NCI-H510A treated with DMSO at 0.1 percent for 48 hours (cell line): ENCODE data around the gene BMP2K.

Source experiments
- DNase-seq: peaks from one replicate; lab custom pipeline; 2025; lab: John Stamatoyannopoulos, UW

The BMP2K gene

DNA sequence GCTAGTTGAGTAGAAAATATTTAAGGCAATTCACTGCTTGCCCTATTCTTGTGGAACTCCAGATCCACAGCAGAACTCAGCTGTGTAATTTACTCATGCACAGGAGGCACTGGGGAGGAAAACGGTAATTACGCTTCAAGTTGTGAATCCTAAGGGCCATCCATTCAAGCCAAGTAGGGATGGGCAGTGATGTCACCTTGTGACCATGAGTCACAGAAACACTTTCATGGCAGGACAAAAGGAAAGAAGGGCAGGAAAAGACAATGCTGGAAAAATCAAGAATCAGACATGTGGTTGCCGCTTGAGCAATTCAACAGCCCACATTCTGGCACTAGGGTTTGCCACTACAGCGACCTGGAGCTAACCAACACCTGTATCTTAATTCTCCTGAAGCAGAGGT, 161.7 kb downstream of the BMP2K start:
- no peak for DNase-seq

DNA sequence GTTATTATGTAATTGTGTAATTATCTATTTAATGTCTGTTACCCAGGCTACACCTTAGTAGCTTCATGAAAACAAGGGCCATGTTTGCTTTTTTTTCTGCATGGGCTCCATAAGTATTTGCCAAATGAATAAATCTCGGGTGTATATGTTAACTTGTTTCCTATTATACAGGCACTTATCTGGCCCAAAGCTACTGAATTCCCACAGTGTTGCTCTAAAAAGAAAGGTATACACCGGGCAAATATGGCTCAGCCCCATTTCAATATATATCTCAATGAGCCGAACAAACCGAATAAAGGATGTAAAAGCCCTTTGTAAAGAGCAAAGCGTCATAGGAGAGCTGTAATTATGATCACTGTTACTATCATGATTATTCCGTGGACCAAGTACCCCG, 162.3 kb downstream of the BMP2K start:
- no peak for DNase-seq

DNA sequence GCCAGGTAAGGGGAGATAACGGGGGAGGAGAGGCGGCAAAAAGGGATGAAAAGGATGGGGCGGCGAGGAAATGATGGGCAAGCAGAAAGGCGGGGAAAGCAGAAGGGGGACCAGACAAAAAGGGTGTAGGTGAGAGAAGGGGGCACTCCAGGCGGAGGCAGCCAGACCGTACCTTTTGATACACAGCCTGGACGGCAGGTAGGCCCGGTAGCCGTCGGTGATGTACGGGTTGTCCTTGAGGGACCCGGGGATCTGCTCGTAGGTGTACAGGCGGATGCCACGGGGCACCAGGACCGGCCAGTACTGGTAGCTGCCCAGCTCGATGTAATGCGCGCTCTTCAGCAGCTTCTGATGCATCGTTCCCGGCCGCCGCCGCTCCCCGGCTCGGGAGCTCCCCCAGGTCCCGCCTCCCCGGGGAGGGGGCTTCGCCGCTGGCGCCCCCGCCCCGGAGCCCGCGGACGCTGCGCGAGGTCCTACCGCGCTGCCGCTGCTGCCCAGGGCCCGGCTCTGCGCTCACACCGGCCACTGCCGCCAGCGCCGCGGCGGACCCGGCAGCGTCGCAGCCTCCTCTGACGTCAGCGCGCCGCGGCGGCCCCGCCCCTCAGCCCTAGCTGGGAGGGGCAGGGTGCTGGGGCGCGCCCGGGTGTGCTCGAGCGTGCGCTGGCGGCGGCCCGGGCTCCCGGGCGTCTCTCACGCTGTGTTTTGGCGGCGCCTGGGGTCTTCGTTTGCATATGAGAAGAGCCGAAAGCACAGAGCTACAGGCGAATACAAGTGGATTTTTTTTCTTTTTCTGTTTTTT, 162.9 kb downstream of the BMP2K start, which contains the start of gene PAQR3:
Gene PAQR3, minus strand, starts transcription at position 571 of the 799 bp plus-strand sequence. Its CDS starts 214 bp downstream, at position 357.
- peak; percentile 82 for DNase-seq

DNA sequence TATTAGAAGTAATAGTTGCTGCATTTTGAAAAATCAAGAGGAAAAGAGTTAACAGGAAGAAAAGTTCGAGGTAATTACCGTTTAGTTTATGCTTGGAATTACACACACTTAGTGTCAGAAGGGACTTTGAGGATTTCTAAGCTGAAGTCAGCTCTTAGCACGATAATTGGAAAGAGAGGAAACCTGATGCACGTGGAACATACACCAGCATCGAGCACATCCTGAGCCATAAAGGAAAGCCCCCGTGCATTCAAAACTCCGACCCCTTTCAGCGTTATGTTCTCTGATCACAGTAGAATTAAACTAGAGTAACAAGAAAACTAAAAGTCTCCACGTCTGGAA, 163.5 kb downstream of the BMP2K start:
- DNase-seq = peak; percentile 82

DNA sequence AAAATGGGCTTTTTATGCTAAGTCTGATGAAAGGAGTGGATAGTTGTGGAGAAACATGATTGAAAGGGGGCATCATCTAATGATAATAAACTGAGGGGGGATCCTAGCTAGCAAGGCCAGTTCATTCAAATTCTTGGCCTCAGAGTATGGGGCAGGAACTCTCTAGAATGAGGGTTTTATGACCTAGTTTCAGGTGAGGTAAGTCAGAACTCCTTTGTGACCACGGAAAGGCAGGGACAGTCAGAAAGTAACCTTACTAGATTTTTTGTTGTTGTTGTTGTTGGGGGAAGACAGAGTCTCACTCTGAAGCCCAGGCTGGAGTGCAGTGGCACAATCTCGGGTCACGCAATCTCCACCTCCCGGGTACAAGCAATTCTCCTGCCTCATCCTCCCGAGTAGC, 164.6 kb downstream of the BMP2K start:
- no peak for DNase-seq

DNA sequence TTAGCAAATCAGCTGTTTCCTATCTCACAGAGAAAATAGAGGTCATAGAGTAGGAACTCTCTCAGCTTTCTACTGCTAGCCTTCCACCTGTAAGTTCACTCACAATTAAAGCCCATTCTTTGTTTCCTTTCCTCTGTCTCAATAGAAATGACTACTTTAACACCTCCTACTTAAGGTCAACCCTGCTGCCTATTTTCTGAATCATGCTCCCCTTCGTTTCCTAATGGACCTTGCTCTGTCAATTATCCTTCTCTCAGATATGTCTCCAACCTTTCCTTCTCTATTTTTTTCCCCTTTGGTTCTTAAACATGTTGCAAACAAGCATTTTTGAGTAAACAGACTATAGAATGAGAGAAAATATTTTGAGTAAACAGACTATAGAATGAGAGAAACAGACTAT, 168.2 kb downstream of the BMP2K start:
- no peak for DNase-seq

DNA sequence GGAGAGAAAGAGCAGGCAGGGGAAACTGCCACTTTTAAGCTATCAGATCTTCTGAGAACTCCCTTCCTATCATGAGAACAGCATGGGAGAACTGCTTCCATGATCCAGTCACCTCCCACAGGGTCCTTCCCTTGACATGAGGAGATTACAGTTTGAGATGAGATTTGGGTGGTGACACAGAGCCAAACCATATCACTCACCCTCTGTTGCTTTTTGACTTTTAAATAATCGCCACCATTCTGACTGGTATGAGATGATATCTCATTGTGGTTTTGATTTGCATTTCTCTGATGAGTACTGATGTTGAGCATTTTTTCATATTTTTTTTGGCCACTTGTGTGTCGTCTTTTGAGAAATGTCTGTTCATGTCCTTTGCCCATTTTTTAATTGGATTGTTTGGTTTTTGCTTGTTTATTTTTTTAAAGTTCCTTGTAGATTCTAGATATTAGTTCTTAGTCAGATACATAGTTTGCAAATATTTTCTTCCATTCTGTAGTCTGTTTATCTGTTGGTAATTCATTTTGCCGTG, 169.6 kb downstream of the BMP2K start:
- no peak for DNase-seq

DNA sequence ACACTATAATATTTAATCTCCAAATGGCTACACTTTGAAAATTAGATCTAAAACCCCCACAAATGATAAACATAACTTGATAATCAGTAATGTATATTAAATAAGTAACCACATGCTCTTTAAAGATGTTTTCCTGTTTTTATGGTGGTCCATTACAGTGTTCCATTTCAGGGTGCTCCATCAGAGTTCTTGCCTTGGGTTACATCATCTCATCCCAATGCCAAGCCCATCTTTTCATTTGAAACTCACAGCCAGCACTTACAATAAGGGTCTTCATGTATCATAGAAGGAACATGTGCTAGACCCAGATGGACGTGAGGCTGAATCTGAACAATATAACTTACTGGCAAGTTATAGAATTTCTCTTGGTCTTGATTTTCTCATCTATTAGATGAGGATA, 173.6 kb downstream of the BMP2K start:
- DNase-seq = no peak

DNA sequence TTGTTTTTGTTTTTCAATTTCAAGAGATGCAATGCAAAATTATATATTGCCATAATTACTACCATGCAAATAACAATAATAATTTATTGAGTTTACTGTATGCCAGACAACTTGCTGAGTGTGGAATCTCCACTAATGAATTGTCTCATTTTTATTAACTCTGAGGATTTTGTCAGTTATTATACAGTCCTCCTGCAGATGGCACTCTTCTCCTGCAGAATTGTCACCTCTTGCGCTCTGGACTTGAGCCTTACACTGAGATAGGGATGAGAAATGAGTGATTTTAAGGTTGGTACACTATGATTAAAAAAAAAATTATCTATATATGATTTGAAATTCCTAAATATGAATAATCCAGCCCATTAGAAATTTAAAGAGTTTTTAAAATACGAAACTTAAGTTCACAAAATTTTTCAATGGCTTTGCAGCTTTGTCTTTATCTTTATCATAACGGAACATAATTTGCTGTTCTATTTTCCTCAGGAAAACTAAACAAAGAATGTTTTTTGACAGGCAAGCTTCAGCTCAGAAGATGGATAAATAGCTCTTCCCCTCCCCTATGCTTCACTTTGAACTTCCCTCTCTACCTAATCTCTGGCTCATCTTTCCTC, 175.8 kb downstream of the BMP2K start:
- DNase-seq = peak; percentile 59

DNA sequence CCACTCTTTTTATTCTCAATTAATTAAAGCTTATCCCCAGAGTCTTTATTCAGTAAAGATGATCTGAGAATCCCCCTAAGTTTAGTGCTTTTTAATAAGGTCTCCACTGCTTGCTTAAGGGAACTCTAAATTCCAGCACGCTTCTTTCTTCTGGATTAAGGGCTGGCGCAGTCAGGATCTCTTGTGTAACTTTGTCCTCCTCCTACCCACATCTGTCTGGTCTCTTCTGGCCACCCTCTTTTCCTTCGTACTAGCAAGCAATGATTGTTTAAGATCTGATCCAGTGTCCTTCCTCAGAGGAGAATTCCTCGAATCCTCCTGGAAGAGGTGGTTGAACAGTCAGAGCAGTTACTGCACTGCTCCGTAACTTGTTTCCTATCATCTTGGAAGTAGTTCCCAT, 177.1 kb downstream of the BMP2K start:
- no peak for DNase-seq

DNA sequence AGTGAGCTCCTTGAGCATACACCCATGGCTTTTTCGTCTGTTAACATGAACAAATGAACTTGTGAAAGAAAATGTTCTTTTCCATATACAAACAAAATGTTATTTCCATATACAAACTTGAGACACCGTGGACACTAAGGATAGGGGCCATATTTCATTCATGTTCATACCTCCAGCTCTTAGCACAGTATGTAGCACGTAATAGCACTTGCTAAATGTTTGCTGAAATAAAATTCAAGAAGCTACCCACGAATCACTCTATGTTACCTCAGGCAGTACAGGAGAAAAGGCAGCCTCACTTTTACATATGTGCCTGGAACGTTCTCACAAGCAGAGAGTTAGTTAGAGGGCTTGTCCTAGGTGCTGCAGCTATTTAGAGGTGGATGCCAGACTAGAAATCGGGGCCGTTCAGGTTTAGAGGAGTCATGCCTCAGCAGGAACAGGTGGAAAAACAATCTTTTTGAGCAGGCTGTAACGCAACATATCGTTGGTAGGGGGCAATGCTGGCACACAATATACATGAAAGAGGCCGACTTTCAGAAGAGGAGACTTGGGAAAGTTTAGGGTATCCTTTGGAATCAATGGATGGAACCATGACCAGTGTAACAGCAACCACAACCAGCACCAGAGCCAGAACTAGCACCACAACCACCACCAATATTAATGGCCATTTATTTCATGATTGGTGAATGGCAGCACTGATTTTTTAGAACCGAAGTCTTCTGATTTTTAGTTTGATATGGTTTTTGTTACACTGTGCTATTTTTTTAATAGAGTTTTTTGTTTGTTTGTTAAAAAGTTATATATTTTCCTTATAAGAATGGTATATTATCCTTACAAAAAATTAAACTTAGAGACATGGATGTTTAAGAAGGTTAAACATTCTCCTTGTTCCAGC, 177.9 kb downstream of the BMP2K start:
- peak; percentile 49 for DNase-seq

DNA sequence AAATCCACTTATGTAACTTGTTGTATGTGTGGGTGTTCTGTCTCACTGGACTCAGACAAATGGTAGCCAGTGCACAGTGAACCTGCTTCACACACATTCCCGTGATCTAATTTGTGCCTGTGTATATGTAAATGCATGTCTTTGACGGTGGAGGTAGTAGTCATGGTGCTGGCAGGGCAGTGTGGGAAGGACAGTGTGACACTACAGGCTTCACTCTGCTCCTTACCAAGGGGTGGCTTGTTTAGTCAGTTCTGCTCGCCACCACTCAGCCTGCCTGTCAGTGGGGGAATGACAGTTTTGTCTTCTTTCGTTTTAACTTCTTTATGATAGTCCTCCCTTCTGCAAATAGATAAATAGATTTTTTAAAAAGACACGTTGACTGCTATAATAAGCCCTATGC, 180.8 kb downstream of the BMP2K start:
- DNase-seq = no peak

DNA sequence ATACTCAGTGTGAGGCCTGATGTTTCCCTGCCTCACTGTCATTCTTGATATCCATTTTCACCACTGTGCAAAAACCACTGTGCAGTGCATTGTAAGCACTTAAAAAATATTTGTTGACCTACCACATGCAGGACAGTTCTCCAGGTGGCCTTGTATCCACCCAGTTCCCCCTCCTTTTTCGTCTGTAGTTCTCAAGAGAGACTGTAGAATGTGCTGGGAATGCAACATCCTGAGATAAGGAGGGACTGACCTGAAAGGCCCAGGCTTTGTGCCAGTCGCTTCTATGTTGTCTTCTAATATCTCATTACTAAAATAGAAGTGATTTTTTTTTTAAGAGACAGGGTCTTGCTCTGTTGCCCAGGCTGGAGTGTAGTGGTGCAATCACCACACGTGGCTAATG, 184.8 kb downstream of the BMP2K start:
- no peak for DNase-seq
